HEK293T (cell line): ENCODE measurements around the gene CYFIP1.

Experiments
- CTCF ChIA-PET: fragments of 350-600 bp; formaldehyde crosslinking; extraction: SDS; loops from one replicate; lab custom pipeline; 2021; ENCODE audit warnings: antibody characterized with exemption, inconsistent platforms; lab: Yijun Ruan, JAX
- POLR2A ChIA-PET: fragments of 350-600 bp; formaldehyde crosslinking; extraction: SDS; loops from one replicate; lab custom pipeline; 2020; ENCODE audit warnings: antibody characterized with exemption, inconsistent platforms; lab: Yijun Ruan, JAX
- DNase-seq: peaks from one replicate; pipeline ENCODE4 v3.0.0; 2012; ENCODE audit warnings: mixed read lengths; ENCODE audit errors: extremely low spot score
- ARNT ChIP-seq: fragments of 450-650 bp; IDR thresholded peaks from 2 replicates; pipeline ENCODE4 v1.6.1; 2017; ENCODE audit warnings: mild to moderate bottlenecking
- BHLHE40 ChIP-seq: fragments of 450-650 bp; IDR thresholded peaks from 2 replicates; pipeline ENCODE4 v1.6.1; 2016; ENCODE audit warnings: mild to moderate bottlenecking, moderate library complexity, borderline replicate concordance
- CTBP1 ChIP-seq: fragments of 450-650 bp; IDR thresholded peaks from 2 replicates; pipeline ENCODE4 v1.6.1; 2016; ENCODE audit warnings: borderline replicate concordance
- ELF4 ChIP-seq: fragments of 450-650 bp; IDR thresholded peaks from 2 replicates; pipeline ENCODE4 v1.6.1; 2017; ENCODE audit warnings: antibody characterized with exemption
- FOXA1 ChIP-seq: fragments of 450-650 bp; IDR thresholded peaks from 2 replicates; pipeline ENCODE4 v1.6.1; 2016; ENCODE audit warnings: mild to moderate bottlenecking
- FOXK2 ChIP-seq: fragments of 450-650 bp; IDR thresholded peaks from 2 replicates; pipeline ENCODE4 v1.6.1; 2016; ENCODE audit warnings: mild to moderate bottlenecking
- FOXM1 ChIP-seq: fragments of 450-650 bp; IDR thresholded peaks from 2 replicates; pipeline ENCODE4 v1.6.1; 2017; ENCODE audit warnings: mild to moderate bottlenecking, borderline replicate concordance
- HDGF ChIP-seq: fragments of 450-650 bp; IDR thresholded peaks from 2 replicates; pipeline ENCODE4 v1.6.1; 2017; ENCODE audit warnings: antibody characterized with exemption, borderline replicate concordance
- L3MBTL2 ChIP-seq: fragments of 450-650 bp; conservative IDR thresholded peaks from 2 replicates; pipeline ENCODE4 v1.6.1; 2016; ENCODE audit warnings: mild to moderate bottlenecking
- LEF1 ChIP-seq: fragments of 450-650 bp; IDR thresholded peaks from 2 replicates; pipeline ENCODE4 v1.6.1; 2017; ENCODE audit warnings: mild to moderate bottlenecking, borderline replicate concordance
- NFRKB ChIP-seq: fragments of 450-650 bp; IDR thresholded peaks from 2 replicates; pipeline ENCODE4 v1.6.1; 2016; ENCODE audit warnings: mild to moderate bottlenecking, moderate library complexity
- SP1 ChIP-seq: fragments of 450-650 bp; IDR thresholded peaks from 2 replicates; pipeline ENCODE4 v1.6.1; 2017
- SUZ12 ChIP-seq: fragments of 450-650 bp; IDR thresholded peaks from 2 replicates; pipeline ENCODE4 v1.6.1; 2016; ENCODE audit warnings: mild to moderate bottlenecking
- TARDBP ChIP-seq: fragments of 450-650 bp; IDR thresholded peaks from 2 replicates; pipeline ENCODE4 v1.6.1; 2016
- ZNF384 ChIP-seq: fragments of 450-650 bp; IDR thresholded peaks from 2 replicates; pipeline ENCODE4 v1.6.1; 2016
- TF ChIP-seq, protein P1 (sequence below): fragments of 450-650 bp; IDR thresholded peaks from 2 replicates; pipeline ENCODE4 v1.6.1; 2016

CYFIP1 gene

DNA sequence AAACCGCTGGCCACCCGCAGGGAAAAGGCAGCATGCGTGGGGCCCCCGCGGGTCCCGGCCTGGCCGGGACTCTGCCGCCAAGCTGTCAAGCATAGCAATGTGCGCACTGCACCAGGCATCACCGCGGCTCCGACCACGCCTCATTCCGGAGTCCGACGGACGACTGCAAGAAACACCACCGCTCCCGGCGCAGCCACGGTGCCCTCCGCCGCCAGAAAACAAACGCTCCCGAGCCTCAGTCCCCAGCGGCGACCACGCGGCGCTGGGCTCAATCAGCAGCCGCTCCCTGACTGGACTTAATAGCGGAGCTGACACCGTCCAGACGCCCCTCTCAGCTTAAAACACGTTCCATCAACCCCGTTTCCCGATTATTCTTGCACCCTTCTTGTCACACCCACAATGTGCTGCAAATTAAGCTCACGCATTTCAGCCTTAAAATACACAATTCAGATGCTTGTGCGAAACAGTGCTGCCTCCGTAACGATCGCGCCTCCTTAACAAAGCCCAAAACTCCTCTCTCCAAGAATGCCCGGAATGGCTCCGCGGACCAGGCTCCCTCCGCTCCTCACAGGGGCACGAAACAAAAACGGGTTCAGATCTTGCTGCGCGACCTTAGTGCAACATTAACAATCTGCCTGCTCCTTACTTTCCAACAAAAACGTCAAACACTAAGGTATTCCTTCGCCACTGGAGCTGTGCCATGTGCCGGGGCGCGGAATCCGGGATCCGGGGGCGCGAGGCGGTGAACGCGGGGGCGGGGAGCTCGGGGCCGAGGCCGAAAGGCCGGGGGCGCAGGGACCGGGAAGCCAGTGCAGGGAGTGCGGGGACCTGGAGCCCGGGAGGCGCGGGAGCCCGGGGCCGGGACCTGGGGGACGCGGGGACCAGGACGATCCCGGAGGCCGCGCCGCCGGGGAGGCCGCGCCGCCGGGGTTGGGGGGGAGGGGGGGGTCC, 655 bp downstream of the CYFIP1 start:
- TF ChIP-seq ARNT (no peak), FOXA1 (no peak), L3MBTL2 (peak; percentile 44)
- peak; percentile 34 for DNase-seq
- CTCF ChIA-PET: no interaction called here
- POLR2A ChIA-PET: interaction anchor here (0.8 to 1.3 kb wide), 3 partner anchors 20 to 65 kb away, joined by 3 read pairs; partner anchors contain the start of gene TUBGCP5

DNA sequence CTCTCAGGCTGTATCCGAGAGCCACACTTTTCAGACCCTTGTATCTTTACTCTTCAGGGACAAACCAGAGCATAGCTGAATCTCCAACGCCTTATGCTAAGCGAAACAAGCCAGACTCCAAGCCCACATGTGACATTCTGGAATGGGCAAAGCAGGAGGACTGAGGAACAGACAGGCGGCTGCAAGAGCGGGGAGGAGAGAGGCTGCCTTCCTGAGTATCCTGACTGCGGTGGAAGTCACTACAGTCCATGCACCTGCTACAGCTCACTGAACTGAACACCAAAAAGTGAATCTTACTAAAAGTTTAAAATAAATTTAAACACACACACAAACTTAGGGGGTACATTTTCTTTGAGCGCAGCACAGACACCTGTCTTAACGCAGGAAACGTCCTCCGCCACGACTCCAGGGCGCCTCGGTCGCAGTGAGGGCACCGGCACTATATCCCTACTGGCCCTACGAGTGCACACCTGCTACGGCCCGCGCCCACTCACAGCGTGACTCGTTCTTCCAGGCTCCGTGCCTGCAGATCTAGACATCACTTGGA, 1.4 kb downstream of the CYFIP1 start:
- CTCF ChIA-PET: no interaction called here
- POLR2A ChIA-PET: interaction anchor here (0.8 to 1.3 kb wide), 2 partner anchors 19 to 65 kb away, joined by 3 read pairs; no protein-coding TSS in a partner anchor
- DNase-seq: no peak
- TF ChIP-seq ZNF384 (no peak), BHLHE40 (no peak), FOXK2 (no peak), SP1 (no peak), ARNT (no peak), HDGF (no peak), ELF4 (no peak), L3MBTL2 (no peak), TARDBP (no peak), NFRKB (no peak)

DNA sequence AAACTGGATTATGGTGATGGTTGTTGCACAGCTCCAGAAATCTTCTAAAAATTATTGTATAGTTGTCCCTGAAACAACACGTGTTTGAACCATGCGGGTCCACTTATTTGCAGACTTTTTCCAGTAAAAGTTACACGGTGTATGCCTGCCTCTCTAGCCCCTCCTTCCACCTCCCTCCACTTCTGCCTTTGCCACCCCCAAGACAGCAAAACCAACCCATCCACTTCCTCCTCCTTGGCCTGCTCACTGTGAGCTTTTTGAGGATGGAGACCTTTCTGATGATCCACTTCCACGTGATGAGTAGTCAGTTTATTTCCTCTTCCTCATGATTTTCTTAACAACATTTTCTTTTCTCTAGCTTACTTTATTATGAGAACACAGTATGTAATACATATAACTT, 5.4 kb downstream of the CYFIP1 start:
- ChIA-PET CTCF (no interaction called here), POLR2A (no interaction called here)
- DNase-seq: no peak
- TF ChIP-seq TARDBP: no peak

DNA sequence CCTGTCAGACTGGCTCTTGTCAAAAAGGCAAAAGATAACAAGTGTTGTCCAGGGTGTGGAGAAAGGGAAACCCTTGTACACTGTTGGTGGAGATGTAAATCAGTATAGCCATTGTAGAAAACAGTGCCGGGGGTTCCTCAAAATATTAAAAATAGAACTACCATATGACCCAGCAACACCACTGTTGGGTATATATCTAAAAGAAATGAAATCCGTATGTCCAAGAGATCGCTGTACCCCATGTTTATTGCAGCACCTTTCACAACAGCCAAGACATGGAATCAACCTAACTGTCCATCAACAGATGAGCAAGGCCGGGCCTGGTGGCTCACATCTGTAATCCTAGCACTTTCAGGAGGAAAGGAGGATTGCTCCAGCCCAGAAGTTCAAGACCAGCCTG, 6.2 kb downstream of the CYFIP1 start:
- ChIA-PET POLR2A (no interaction called here), CTCF (no interaction called here)
- DNase-seq: no peak
- TF ChIP-seq, protein P1, sequence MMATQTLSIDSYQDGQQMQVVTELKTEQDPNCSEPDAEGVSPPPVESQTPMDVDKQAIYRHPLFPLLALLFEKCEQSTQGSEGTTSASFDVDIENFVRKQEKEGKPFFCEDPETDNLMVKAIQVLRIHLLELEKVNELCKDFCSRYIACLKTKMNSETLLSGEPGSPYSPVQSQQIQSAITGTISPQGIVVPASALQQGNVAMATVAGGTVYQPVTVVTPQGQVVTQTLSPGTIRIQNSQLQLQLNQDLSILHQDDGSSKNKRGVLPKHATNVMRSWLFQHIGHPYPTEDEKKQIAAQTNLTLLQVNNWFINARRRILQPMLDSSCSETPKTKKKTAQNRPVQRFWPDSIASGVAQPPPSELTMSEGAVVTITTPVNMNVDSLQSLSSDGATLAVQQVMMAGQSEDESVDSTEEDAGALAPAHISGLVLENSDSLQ: no peak
- TF ChIP-seq NFRKB (no peak), ARNT (no peak), FOXK2 (no peak), HDGF (no peak)

DNA sequence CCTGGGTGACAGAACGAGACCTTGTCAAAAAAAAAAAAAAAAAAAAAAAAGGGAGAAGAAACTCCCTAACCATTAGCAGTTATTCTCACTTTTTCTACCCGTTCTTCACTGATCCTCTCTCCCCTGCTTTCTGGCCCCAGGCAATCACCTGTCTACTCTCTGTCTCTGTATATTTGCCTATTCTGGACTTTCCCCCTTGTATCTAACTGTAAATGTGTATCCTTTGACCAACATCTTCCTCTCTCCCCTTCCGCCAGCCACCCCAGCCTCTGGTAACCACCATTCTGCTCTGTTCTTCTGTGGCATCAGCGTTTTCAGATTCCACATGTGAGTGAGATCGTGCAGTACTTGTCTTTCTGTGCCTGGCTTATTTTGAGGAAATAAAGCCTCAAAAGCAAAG, 6.9 kb downstream of the CYFIP1 start:
- ChIA-PET CTCF (no interaction called here), POLR2A (no interaction called here)
- TF ChIP-seq FOXK2 (no peak), BHLHE40 (no peak), LEF1 (no peak), SP1 (no peak), FOXM1 (no peak), HDGF (no peak), FOXA1 (no peak), ELF4 (no peak), ZNF384 (no peak), CTBP1 (no peak), SUZ12 (no peak), NFRKB (no peak), L3MBTL2 (no peak), TARDBP (no peak), ARNT (no peak)
- TF ChIP-seq, protein P1: no peak
- no peak for DNase-seq

DNA sequence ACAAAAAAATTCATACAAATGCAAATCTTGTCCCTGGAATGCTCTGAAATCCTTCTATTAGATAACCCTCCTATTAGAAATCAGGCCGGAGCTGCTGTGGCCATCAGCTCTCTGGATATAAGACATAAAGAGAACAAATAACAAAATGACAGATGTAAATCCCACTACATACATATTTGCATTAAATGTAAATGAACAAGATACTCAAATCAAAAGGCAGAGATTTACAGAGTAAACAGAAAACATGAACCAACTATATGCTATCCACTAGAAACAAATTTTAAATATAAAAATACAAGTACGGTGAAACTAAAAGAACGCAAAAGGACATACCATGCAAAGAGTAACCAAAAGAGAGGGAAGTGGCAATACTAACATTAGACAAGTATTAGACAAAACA, 10.7 kb downstream of the CYFIP1 start:
- ChIA-PET CTCF (no interaction called here), POLR2A (no interaction called here)
- DNase-seq: no peak
- TF ChIP-seq L3MBTL2: no peak

DNA sequence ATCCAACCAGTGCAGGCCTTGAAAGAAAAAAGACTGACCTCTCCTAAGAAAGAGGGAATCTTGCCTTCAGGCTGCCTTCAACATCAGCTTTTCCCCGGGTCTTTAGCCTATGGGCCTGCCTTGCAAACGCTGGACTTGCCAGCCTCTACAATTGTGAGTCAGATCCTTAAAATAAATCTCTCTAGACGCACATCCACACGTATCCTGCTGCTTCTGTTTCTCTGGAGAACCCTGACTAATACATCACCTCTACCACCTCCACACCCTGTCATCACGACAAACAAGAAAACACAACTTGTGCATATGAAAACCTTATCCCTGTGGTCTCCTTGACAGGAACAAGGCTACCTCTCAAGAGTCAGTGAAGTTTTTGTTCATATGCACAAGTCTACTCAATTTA, 11.8 kb downstream of the CYFIP1 start:
- TF ChIP-seq NFRKB: no peak
- no peak for TF ChIP-seq SP1
- TF ChIP-seq FOXK2: no peak
- TF ChIP-seq TARDBP: no peak
- TF ChIP-seq, protein P1: no peak
- no peak for TF ChIP-seq SUZ12
- no peak for TF ChIP-seq L3MBTL2
- no peak for TF ChIP-seq ARNT
- TF ChIP-seq LEF1: no peak
- TF ChIP-seq ELF4: no peak
- no peak for TF ChIP-seq FOXM1
- no peak for TF ChIP-seq ZNF384
- no peak for TF ChIP-seq HDGF
- no peak for TF ChIP-seq CTBP1
- ChIA-PET CTCF (no interaction called here), POLR2A (no interaction called here)
- no peak for DNase-seq
